Neural cell (in vitro differentiated cells): Measurements from ENCODE around the gene SAMD8.
"Not testable (repeated sequence)": the region's sequence is repeated elsewhere in the genome, so short reads cannot be mapped to it uniquely, and the experiment has no call there.

Experiments
- CTCF ChIP-seq: fragments of 450-650 bp; IDR thresholded peaks from 2 replicates; pipeline ENCODE4 v1.5.1; 2014; ENCODE audit warnings: antibody characterized with exemption, mild to moderate bottlenecking, moderate library complexity; ENCODE audit not compliant: poor library complexity, severe bottlenecking
- EZH2 ChIP-seq: fragments of 200-600, 300-800 bp; shearing (Covaris generic), sonication (generic); IDR thresholded peaks from 2 replicates; pipeline ENCODE4 v1.6.1; 2014; ENCODE audit warnings: antibody characterized with exemption, low read length, borderline replicate concordance, mild to moderate bottlenecking; ENCODE audit not compliant: insufficient read depth, poor library complexity, severe bottlenecking
- POLR2AphosphoS5 ChIP-seq: IDR thresholded peaks from 2 replicates; pipeline ENCODE4 v1.6.1; 2012
- REST ChIP-seq: IDR thresholded peaks from 2 replicates; pipeline ENCODE4 v1.6.1; 2012; ENCODE audit warnings: borderline replicate concordance
- SMC3 ChIP-seq: fragments of 450-650 bp; conservative IDR thresholded peaks from 2 replicates; pipeline ENCODE4 v1.6.1; 2014; ENCODE audit warnings: antibody characterized with exemption, mild to moderate bottlenecking, moderate library complexity; ENCODE audit not compliant: poor library complexity

- TF ChIP-seq CTCF, EZH2, REST, POLR2AphosphoS5, SMC3: not testable (repeated sequence)
These were observed 88.5 kb downstream of the SAMD8 start for GRCh38 chr10:75199949-75200348.
